NCI-H2196 (cell line): ENCODE measurements around the gene LILRA2.
"Not testable (repeated sequence)": the region's sequence is repeated elsewhere in the genome, so short reads cannot be mapped to it uniquely, and the experiment has no call there.

Experiments
- DNase-seq: peaks from one replicate; lab custom pipeline; 2025; ENCODE audit not compliant: unreplicated experiment; lab: John Stamatoyannopoulos, UW

Gene LILRA2

DNA sequence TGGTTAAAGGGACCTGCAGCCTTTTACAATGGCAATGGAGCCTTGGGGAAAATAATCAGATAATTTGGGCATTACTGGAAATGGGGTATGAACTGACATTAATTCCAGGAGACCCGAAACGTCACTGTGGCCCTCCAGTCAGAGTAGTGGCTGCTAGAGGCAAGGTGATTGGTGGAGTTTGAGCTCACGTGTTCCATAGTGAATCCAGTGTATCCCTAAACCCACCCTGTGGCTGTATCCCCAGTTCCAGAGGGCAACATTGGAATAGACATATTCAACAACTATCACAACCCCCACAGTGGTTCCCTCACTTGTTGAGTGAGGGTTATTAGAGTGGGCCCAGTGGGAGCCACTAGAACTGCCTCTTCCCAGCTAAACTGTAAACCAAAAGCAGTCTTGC is 3.3 kb upstream of the LILRA2 start:
- no peak for DNase-seq

DNA sequence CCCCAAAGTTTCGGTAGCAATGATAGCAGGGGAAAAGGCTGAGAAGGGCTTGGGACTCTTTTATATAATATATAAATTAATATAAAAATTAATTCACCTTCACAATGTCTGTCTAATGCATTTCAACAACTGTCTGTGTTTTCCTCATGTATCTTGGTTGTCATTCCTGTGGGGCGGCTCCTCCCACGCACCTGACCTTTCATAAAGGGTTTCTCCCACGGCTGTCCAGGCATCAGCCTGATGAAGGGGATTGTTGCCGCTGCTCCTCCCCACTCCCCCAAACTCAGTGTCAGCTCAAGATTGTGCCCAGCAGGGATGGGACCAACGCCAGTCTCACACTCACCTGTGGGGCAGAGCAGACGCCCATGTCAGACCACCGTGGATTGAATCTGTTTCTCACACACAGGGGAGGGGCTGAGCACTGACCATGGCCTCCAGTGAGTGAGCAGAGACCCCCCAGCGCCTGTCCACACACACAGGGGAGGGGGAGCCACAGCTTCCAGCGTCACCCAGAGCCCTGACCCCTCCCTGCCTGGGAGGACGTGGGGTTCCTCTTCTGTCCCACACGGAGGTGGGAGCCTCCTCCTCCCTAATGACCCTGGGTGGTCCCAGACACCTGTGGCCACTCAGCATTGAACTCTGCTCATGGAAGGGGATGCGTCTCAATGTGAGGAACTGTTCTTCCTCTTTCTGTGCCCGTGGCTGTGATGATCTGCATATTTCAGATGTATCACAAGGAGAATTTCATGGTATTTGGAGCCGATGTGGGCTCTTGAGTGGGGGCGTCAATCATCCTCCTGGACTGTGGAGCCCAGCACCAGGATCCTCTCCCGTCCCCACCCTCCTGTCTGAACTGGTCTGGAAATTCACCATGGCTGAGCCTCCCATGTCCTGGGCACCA is 1.6 kb upstream of the LILRA2 start:
- not testable (repeated sequence) for DNase-seq

DNA sequence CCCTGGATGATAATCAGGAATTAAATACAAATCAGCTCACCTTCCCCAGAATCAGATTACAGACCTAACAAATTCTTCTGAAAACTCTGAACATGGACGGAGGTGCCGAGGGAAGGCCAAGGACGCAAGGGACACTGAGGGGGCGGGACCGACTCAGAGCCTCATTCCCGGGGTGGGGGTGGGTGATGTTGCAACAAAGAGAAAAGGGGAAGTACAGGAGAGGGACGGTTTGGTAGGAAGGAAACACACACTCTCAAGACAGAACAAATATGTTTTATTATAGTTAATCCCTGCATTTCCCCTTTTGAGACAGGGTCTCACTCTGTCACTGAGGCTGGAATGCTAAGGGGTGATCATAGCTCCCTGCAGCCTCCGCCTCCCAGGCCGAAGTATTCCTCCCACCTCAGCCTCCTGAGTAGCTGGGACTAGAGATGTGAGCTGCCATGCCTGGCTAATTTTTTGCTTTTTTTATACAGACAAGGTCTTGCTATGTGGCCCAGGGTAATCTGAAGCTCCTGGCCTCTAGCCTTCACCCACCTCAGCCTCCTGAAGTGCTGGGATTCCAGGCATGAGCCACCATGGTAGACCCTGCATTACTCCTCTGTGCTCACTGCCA is 786 bp upstream of the LILRA2 start:
- no peak for DNase-seq

DNA sequence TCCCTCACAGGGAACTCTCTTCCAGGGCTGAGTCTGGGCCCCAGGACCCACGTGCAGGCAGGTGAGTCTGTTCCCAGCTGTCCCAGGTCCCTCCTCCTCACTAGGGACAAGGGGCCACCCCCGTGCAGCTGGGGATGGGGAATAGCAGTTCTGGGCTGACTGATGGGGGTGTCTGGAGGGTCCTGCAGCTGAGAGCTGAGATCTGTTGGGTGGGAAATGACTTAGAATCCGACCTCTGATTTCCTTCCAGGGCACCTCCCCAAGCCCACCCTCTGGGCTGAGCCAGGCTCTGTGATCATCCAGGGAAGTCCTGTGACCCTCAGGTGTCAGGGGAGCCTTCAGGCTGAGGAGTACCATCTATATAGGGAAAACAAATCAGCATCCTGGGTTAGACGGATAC is 461 bp downstream of the LILRA2 start:
- DNase-seq, result no peak

DNA sequence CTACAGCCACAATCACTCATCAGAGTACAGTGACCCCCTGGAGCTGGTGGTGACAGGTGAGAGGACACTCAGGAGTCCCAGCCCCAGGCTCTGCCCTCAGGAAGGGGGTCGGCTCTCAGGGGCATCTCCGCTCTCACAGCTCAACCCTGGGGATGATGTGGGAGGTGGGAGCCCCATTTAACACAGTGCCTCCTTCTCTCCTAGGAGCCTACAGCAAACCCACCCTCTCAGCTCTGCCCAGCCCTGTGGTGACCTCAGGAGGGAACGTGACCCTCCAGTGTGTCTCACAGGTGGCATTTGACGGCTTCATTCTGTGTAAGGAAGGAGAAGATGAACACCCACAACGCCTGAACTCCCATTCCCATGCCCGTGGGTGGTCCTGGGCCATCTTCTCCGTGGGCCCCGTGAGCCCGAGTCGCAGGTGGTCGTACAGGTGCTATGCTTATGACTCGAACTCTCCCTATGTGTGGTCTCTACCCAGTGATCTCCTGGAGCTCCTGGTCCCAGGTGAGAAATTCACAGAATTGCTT is 1.0 kb downstream of the LILRA2 start:
- no peak for DNase-seq

DNA sequence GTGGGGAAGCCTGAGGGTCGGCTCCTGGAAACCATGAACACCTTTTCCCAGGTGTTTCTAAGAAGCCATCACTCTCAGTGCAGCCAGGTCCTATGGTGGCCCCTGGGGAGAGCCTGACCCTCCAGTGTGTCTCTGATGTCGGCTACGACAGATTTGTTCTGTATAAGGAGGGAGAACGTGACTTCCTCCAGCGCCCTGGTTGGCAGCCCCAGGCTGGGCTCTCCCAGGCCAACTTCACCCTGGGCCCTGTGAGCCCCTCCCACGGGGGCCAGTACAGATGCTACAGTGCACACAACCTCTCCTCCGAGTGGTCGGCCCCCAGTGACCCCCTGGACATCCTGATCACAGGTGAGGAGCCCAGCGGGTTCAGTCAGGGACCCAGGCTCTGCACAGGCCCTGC is 1.6 kb downstream of the LILRA2 start:
- not testable (repeated sequence) for DNase-seq

DNA sequence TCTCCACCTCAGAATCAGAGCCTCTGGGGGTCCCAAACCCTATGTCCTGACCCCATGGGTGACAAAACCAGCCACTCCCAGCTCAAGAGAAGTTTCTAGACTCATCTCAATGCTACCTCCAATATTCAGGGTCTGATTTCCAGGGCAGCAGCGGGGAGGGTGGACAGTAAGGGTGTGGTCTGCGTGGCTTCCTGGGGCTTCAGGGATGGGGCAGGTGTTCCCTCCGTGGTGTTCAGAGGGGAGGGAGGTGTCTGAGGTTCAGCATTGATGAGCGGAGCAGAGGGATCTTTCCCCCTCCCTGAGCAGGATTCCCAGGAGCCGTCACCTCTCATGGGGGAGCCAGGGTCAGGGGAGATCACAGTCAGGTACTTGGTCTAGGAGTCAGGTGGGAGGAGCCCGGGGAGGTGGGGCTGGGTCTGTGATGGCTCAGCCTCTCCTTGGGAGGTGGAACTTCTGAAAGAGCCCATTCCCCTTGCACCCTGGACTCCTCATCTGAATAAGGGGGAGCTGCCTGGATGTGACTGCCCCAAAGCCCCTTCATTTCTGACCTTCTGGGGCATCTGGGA is 2.9 kb downstream of the LILRA2 start:
- DNase-seq, result no peak

DNA sequence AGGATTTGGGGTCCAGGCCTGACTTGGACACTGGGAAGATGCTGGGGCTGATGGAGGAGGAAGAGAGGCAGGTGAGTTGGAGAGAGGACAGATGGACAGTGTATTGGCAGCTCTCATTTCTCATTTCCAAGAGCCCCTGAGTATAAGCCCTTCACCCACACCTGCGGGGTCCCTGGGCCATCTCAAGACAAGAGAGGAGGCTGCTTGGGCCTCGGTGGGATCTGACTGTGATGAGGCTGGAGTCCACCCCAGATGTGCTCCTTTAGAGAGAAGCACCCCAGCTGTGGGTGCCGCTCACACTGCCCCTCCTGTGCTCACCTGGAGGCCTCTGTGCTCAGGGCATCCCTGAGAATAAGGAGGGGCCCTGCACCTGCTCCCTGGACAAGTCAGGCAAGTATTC is 3.7 kb downstream of the LILRA2 start:
- no peak for DNase-seq

DNA sequence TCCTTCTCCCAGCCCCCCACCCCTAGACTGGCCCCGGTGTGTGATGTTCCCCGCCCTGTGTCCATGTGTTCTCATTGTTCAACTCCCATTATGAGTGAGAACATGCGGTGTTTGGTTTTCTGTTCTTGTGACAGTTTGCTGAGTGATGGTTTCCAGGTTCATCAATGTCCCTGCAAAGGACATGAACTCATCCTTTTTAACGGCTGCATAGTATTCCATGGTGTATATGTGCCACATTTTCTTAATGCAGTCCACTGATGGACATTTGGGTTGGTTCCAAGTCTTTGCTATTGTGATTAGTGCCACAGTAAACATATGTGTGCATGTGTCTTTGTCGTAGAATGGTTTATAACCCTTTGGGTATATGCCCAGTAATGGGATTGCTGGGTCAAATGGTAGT is 4.7 kb downstream of the LILRA2 start:
- not testable (repeated sequence) for DNase-seq

DNA sequence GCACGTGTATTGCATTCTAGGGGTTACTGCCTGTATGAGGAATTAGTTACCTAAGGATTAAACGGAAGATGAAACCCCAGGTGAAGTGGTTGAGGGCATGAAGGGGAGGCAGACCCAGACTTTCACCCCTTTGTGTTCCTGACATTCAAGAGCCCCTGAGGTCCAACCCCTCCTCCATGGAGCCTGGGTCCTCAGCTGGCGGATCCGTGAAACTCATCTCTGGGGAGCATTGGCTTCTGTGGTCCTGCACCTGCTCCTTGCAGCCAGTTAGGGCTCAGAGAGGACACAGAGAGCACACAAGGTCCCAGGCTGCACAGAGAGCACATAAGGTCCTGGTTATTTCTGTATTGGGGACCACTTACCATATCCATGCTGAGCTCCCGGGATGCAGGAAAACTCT is 12.8 kb downstream of the LILRA2 start:
- DNase-seq, result no peak

DNA sequence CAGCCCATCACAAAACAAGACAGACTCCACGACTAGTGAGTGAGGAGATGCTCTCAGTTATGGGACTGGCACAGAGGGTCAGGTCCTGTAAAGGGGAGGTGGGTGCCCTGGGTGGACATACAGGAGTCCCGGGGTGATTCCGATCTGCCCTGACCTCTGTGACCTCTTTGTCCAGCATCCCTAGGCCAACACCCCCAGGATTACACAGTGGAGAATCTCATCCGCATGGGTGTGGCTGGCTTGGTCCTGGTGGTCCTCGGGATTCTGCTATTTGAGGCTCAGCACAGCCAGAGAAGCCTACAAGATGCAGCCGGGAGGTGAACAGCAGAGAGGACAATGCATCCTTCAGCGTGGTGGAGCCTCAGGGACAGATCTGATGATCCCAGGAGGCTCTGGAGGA is 13.4 kb downstream of the LILRA2 start:
- no peak for DNase-seq

DNA sequence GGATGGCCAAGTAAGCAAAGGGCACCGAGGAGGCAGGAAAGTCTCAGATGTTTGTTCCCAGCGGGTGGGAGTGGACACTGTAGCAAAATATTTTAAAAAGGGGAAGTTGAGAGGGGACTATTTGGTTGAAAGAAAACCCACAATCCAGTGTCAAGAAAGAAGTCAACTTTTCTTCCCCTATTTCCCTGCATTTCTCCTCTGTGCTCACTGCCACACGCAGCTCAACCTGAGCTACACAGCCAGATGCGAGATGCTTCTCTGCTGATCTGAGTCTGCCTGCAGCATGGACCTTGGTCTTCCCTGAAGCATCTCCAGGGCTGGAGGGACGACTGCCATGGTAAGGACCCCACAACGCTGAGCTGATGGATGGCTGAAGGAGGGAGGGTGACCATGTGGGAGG is 19.9 kb downstream of the LILRA2 start, which contains the start of gene LILRA1:
Gene LILRA1, plus strand, starts transcription at position 188 of the 400 bp plus-strand sequence. CDS start 613 bp downstream, outside the sequence.
- not testable (repeated sequence) for DNase-seq

DNA sequence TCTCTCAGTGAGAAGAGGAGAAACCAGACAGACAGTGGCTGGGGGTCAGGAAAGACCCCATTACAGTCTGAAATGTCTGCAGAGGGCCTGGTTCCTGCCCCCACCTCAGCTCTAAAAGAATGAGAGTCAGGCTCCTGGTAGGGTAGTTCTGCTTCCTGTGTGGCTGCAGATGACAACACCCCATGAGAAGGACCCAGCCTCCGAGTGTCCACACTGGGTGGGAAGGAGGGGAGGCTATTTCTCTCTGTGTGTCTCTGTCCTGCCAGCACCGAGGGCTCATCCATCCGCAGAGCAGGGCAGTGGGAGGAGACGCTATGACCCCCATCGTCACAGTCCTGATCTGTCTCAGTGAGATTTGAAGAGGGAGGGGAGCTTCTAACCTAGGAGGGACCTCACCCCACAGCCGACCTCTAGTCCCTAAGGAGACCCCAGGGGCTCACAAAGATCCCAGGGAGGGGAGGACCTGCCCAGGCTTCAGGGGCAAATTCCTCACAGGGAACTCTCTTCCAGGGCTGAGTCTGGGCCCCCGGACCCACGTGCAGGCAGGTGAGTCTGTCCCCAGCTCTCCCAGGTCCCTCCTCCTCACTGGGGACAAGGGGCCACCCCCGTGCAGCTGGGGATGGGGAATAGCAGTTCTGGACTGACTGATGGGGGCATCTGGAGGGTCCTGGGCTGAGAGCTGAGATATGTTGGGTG is 20.5 kb downstream of the LILRA2 start:
- DNase-seq, result not testable (repeated sequence)

DNA sequence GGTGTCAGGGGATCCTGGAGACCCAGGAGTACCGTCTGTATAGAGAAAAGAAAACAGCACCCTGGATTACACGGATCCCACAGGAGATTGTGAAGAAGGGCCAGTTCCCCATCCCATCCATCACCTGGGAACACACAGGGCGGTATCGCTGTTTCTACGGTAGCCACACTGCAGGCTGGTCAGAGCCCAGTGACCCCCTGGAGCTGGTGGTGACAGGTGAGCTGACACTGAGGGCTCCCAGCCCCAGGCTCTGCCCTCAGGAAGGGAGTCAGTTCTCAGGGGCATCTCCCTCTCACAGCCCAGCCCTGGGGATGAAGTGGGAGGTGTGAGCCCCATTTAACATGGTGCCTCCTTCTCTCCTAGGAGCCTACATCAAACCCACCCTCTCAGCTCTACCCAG is 21.1 kb downstream of the LILRA2 start:
- no peak for DNase-seq

DNA sequence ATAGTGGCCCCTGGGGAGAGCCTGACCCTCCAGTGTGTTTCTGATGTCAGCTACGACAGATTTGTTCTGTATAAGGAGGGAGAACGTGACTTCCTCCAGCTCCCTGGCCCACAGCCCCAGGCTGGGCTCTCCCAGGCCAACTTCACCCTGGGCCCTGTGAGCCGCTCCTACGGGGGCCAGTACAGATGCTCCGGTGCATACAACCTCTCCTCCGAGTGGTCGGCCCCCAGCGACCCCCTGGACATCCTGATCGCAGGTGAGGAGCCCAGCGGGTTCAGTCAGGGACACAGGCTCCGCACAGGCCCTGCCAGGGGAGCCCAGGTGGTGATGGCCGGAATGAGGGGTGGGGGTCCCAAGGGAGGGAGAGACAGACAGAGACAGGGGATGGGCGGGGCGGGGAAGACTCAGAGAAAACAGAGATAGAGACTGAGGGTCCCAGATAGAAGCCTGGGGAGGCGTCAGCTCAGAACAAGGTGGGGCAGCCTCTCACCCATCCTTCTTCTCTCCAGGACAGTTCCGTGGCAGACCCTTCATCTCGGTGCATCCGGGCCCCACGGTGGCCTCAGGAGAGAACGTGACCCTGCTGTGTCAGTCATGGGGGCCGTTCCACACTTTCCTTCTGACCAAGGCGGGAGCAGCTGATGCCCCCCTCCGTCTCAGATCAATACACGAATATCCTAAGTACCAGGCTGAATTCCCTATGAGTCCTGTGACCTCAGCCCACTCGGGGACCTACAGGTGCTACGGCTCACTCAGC is 22.3 kb downstream of the LILRA2 start:
- DNase-seq, result not testable (repeated sequence)

DNA sequence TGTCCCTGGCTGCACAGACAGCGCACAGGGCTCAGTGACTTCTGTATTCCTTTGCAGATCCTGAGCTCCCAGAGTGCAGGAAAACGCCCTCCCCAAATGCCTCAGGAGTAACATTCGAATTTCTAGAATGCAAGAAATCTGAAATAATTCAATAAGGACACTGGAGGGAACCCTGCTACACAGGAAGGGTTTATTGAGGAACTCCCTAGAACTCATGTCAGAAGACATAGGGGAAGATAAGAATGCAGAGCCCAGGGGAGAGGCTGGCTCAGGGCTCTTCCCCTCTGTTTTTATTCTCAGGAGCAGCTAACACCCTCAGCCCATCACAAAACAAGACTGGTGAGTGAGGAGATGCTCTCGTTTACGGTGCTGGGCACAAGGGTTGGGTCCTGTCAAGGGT is 26.6 kb downstream of the LILRA2 start:
- DNase-seq, result no peak

DNA sequence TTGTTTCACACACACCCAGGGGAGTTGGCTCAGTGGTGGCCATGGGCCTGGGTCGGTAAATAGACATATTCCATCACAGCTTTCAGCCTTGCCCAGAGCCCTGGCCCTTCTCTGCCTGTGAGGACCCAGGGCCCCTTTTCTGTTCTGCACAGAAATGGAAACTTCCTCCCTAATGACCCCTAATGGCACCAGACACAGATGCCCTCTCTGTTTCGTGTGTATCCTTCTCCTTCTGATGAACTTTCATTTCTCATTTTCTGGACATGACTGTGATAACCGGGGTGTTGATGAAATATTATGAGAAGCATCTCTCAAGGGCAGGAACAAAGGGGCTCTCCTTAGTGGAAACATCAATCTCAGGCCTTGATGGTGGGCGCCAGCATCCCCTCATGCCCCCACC is 32.6 kb downstream of the LILRA2 start:
- DNase-seq, result no peak

DNA sequence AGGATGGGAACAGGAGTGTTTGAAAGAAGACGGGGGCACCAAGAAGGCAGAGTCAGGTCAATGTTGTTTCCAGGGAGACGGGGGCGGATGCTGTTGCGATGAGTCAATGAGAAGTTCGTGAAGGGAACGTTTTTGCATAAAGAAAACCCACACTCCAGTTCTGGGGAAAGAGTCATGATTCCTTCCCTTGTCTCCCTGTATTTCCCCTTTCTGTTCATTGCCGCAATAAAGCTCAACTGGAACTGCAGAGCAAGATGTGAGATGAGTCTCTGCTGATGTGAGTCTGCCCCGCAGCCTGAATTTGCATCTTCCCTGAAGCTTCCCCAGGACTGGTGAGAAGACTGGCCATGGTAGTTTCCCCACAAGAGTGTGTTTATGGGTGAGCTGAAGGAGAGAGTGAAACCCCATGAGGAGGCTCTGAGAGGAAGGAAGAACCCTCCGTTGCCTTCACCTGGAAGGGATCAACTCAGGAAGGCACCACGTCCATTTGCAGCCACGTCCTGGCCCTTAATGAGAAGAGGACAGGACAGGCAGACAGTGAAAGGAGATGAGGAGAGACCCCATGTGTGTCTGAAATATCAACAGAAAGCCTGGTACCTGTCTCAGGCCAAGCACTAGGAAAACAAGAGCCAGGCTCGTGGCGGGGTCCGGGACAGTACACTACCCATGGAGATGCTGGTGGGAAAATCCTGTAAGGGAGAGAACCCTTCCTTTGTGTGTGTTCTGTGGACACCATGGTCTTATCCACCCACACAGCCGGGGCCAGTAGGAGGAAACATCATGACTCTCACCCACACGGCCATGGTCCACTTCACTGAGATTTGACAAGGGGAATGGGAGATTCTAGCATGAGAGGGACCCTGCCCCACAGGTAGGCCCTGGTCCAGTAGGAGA is 33.5 kb downstream of the LILRA2 start:
- DNase-seq, result no peak

DNA sequence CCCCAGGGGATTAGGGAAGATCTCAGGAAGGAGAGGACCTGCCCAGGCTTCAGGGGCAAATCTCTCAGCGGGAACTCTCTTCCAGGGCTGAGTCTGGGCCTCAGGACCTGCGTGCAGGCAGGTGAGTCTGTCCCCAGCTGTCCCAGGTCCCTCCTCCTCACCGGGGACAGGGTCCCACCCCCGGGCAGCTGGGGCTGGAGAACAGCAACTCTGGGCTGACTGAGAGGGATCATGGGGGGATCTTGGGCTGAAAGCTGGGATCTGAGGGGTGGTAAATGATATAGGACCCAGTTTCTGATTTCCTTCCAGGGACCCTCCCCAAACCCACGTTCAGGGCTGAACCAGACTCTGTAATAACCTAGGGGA is 34.2 kb downstream of the LILRA2 start:
- DNase-seq, result no peak

DNA sequence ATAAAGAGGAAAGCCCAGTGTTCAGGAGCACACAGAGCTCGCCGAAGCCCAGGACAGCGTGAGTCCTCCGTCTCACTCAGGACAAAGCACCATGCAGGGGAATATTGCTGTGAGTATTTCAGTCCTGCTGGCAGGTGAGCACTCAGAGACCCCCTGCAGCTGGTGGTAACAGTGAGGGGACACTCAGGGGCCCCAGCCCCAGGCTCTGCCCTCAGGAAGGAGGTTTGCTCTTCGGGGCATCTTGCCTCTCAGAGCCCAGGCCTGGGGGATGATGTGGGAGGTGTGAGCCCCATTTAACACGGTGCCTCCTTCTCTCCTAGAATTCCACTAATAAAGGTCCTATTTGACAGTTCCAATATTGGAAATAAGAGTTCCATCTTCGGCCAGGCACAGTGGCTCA is 34.6 kb downstream of the LILRA2 start:
- no peak for DNase-seq
